ENCODE data around the gene DAB2.

Gene DAB2

DNA sequence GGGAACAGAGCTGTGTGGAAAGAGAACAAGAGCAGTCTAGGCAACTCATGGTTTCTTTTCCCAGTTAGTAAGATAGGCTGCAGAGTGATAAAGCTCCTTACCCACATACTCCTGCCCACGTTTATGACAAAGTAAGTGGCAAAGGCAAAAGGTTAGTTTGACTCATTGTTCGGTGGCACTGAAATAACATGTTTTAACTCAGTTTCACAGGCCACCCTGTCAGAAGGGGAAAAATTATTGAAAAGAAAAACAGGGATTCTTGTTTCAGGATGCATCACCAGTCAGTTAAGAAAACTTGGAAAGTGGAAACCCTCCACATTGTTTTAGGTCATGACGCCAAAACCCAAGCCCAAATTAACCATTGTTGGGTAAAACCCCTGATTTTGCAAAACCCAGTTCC lies 22.3 kb upstream of the DAB2 start:
- no peak for DNase-seq

DNA sequence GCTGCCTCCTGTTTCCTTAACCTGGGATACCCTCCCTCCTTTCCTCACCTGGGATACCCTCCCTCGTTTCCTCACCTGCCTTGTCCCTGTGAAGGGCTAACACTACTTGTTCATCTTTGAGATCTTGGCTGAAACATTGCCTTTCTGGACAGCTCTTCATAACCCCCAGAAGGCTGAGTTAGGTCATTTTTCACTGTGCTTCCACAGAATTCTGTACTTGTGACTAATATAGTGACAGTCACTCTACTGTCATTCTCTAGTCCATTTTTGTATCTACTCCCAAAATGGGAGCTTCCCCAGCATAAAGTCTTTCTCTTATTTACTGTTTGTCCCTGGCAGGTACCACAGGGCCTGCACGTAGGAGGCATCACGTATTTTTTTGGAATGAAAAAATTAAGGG lies 21.5 kb upstream of the DAB2 start:
- no peak for DNase-seq

DNA sequence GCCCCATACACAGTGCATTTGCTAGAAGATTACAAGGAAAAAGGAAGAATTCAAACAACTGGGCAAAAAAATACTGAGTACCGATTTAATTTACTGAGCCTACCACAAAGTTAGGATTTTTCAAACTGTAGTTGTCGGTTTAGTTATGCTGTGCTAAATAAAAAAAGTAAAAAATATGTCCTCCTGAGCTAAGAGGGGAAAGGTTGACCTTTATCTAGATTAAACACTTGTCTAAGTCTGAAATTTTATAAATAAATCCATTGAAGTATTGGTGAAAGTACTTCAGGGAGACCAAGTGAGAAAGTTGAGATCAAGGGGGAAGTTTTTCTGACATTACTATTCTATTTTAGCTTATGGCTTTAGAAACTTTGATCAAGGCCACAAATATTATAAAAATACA lies 19.1 kb upstream of the DAB2 start:
- DNase-seq, result no peak

DNA sequence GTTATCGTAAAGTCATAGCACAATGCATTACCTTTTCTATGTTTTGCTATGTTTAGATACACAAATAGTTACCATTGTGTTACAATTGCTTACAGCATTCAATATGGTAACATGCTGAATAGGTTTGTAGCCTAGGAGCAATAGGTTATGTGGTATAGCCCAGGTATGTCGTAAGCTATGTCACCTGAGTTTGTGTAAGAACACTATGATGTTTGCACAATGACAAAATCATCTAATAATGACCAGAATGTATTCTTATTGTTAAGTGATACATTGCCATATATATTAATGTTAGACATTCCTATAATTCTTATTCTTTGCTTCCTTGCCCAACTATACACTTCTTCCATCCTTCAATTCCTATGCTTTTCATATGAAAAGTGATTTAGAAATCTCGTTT lies 18.2 kb upstream of the DAB2 start:
- no peak for DNase-seq

DNA sequence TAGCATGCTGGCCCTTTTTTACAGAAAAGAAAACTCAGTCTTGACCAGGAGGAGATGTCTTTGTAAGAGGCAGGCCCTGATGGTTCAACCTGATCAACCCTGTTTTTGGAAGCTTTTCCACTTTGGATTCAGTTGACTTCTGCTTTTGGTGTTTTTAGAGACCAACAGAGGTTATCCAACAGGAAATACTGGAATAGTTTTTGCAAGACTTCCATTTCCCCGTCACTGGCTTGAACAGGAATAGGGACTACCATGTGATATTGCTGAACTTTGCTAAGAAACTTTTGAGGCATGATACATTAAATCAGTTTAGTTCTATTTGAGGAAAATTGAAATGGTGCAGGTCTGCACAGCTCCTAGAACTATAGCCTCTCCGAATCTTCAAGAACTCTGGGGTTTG lies 17.1 kb upstream of the DAB2 start:
- no peak for DNase-seq

DNA sequence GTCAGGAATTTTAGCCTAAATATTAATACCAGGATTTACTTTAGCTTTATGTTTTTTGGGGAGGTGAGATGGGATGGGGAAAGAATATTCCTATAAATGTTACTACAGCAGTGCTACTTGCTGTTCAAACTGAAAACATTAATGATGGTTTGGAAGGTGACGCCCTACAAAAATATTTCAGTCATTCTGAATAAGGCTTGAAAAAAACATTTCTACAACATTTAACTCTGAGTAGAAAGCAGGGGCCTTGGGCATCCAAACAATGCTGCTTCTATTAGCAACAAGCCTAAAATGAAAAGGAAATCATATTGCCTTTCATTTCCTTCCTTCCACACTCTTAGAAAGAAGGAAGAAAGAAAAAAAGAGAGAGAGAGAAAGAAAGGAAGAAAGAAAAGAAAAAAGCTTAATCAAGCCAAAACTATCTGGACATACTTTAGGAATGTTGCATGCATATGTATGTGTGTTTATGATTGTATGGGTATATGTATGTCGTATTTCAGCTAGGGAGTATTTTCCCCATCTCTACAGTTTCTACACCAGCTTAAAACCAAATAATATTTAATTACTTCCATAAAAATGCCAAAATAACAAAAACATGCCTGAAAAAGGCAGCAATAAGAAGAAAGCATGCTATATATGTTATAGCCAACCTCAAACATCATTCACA lies 16.3 kb upstream of the DAB2 start:
- no peak for DNase-seq

DNA sequence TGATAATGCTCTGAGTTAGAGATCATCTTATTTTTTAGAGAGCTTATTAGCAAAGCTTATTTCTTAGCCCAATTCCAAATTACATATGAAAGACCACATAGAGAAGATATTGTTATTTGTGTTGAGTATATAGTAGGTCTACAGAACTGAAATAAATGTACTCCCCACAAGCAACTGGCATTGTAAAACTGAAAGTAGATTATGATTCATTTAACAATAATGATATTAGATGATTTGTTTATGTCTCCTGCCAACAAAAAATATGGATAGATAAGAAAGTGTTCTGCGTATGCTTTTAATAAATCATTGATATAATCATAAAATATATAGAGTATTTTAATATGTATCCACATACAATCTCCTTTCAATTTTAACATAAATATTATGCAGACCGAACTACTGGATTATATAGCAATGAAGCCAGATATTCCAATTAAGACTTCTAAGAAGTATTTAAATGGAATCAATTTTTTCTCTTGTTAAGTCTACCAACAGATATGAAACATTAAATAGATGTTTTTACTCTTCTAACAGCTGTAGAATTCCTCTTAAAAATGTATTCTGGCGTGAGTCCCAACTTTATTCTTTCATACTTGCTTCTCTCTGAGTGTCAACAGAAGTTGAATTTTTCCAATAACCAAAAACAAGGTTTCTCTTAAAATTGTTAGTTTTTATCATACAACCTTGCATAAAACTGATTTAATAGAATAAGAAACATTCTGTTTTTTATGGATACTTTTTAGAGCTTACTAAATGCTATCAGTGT lies 15.6 kb upstream of the DAB2 start:
- no peak for DNase-seq

DNA sequence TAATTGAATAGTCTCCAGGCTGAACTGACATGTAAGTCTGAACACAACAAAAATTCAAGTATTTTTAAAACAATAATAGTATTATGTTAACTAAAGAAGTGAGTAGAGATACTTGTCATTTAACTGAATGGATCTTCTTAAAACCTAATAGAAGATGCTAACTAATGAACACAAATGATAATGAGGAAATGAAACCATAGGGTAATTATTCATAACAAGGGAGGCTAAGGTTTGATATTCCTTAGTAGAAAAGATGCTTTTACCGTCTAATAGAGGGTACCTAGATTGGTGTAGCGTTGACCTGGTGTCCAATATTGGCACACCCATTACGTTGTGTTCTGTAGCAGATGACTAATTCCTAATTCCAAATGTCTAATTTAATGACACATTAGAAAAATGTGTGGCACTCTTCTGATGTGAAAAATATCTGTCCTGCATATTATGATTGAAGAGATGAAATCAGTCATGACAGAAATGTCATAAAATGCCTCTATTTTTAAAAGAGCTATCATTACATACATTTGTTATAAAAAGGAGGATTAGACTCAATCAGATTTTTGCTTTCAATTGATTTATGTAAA lies 14.9 kb upstream of the DAB2 start:
- DNase-seq, result no peak

DNA sequence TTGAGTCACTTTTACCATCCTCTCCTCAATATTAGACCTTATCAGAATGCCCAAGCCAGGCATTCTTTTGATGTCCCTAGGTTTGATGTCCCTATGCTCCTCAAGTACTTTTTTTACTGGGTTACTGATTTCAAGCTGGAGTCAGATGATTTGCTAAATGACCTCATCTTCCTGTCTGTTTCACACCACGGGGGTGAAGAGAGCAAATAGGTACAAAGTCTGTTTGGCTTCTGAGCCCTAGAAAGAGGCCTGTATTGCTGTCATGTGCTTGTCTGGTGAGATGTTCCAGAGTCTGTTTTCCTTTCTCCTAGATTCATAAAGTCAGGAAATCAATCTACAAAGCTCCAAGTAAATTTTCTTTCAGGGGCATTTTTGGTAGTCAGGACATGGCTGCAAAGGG lies 12.7 kb upstream of the DAB2 start:
- no peak for DNase-seq

DNA sequence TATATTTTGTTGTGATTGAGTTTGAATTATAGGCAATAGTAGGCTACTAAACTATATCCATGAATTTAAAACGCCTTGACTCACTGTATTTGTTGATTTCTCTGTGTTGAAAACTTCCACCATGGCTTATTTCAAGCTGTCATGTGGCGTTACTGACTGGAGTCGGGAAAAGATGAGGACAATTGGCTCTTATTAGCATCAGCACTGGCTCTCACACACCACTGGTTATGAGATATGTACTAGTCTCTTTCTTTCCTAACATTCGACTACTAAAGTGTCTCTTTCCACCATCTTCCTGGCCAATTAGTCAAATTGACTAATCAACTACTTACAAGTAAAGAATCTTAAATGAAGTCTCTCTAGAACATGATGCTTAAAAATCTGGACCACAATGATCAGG lies 9.1 kb upstream of the DAB2 start:
- DNase-seq, result no peak

DNA sequence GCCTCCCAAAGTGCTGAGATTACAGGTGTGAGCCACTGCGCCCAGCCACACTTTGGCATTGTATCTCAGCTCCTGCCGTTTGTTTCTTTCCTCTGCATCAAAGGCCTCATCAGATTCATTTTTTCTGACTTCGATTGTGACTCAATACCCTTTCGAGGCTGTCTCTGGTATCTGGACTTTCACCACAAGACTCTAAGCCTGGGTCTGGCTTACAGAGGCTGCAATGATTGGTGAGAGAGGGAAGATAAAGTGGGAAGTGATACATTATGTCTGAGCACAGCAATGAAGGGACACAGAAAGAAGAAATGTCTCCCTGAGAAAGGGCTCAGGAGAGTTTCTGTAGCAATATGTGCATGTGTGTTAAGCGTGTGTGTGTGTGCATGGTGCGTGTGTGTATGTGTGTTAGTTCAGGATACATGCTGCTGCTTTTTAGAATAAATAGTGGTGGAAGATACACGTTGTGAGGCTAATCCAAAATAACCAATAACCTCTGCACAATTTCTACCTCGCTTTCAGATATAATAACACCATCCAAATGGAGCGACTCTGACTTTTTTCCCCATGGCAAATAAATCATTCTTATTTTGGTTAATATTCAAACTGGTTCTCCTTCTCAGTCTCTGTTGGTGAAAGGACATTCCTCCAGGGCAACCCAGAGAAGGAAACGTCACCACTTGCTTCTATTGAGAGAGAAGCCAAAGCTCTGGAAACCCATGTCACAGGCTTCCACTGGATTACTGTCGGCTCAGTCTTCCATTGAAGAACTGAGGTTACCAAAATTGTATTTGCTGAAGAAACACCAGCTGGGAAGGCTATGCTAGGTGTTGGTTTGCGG lies 8.1 kb upstream of the DAB2 start:
- DNase-seq, result no peak

DNA sequence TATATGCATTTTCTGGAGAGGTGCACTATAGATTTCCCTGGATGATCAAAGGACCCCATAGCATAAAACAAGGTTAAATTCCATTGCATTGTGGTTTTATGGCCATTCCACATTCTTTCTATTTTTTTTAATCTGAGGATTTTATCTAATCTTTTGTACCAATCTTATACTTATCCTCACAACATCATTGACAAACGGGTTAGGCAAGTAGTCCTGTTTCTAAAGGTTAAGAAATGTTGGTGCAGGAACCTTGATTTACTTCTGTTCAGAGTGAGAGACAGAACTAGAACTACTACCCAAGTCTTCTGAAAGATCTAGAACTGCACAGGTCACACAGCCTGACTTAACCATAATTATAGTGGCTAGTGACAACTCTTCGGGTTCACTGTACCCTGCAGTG lies 5.7 kb upstream of the DAB2 start:
- DNase-seq, result no peak

DNA sequence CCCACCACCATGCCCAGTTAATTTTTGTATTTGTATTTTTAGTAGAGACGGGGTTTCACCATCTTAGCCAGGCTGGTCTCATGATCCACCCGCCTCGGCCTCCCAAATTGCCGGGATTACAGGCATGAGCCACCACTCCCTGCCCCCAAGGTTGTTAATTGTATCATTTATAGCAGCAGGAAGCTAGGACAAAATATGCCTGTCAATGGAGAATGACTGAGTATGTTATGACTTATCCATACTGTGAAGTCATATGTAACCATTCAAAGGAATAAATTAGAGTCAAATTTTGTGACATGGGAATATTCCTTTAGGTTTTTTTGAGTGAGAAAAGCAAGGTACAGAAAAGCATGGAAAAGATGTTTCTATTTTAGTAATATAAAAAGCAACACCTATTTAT lies 3.9 kb upstream of the DAB2 start:
- DNase-seq, result no peak

DNA sequence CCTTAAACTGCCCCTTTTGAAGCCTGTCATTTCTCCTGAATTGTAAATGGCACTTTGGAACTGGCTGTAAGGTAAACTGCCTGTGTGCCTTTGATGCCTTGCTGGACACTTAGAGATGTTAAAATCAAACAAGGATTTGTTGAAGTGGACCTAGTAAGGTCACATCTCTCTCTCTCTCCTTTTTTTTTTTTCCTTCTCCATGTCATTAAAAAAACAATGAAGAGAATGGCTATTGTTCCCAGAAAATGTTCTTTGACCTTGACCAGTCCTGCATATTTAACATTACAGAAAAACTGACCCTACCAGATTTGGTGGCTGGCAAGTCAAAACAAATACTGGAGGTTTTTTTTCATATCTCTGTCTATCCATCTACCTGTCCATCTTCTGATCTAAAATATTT lies 2.9 kb upstream of the DAB2 start:
- no peak for DNase-seq

DNA sequence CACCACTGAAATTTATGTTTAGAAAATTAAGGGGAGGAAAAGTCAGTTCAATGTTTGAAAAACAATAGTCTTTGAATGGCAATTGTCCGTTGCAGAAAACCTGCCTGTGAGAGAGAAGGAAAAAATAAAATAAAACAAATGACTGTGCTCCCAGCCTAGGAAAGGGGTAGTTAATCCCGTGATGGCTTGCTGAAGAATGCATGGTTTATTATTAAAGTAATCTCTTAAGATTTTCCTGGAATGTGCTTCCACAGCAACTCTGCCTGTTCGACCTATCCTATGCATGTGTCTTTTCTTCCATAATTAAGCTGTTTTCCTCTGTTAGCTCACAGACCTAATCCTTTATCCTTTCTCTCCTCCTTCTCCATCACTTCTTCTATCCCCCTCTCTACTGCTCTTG lies 2.4 kb upstream of the DAB2 start:
- DNase-seq, result no peak

DNA sequence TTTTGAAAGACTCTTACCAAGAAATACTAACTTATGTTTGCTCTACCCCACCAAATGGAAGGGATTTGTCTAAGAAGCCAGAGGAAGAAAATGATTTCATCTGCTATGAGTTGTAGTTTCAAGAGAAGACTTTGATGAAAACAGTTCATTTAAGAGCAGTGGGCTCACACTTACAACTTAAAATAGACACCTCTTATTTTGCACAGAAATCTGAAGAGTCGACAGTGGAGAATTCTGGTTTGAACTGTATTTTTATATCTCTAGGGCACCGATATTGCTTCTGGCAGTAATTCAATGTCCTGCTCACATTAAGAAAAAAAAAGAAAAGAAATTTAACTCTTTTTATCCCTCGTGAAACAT lies 1.9 kb upstream of the DAB2 start:
- no peak for DNase-seq

DNA sequence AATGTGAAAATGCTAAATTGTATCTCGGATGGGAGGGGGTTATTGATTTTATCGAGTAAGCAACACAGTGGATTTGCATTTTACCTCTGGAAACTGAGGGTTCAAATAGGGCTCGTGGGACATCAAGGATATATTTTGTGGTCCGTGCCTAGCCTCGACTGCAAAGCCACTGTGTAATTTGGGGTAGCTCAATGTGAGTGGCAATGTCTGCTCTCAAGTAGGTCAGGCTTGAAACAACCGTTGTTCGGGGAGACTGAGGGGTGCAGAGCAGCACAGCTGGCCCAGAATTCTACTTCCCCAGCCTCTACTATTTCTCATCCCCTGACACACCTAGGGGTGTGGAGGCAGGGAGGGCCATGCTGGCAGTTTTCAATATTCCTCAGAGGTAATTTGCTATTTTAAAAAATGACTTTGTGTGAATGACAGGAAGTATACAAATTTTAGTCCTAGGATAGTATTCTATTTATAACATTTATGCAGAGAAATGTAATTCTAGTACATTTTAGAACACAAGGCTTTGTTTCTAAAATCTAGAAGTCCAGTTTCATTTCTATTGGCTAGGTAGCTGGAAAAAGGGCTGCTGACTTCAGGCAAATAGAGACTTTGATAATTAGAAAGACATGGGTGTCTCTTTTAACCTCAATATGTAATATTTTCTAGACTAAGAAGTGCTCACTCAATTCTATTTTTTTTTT lies 1.4 kb upstream of the DAB2 start:
- no peak for DNase-seq

DNA sequence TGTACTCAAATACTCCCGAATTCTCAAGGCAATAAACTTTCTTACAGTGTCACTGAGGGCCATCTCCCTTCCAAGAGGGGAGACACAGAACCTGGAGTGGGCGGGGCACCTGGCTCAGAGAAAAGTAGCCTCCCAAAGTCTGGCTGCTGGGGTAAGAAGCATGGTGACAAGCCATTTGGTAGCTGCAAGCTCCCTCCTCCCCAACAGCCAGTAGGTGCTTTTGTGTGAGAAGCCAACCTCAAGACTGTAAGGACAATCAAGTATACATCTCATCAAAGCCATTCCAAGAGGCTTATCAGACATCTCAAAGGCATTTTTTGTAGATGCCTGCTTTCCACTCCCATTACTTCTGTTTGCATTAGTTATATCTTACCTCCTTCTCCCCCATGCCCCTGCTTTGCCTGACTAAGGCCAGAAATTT lies 1.4 kb downstream of the DAB2 start:
- DNase-seq, result no peak

DNA sequence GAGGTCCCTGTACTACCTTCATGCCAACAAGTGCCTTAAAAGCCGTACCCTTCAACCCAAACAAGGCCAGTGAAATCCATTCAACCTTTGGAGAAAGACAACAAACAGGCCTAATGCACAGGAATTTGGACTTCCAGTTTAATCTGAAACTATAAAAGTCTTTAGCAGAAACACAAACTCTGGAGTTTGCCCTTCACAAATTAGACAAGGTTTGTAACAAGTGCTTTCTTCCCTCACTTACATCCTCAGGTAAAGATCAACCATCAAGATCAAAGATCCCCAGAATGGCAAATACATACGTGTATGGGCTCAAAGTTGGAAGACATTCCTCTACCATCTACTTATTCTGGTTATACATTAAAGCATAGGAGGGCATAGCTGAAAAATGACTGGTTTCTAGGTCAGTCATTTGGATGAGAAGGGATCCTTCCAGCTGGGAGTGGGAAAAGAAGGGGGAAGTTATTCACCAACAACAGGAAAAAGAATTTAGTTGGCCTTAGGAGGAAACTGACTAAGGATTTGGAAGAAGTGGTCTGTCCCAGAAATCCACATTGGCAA lies 2.0 kb downstream of the DAB2 start:
- no peak for DNase-seq

DNA sequence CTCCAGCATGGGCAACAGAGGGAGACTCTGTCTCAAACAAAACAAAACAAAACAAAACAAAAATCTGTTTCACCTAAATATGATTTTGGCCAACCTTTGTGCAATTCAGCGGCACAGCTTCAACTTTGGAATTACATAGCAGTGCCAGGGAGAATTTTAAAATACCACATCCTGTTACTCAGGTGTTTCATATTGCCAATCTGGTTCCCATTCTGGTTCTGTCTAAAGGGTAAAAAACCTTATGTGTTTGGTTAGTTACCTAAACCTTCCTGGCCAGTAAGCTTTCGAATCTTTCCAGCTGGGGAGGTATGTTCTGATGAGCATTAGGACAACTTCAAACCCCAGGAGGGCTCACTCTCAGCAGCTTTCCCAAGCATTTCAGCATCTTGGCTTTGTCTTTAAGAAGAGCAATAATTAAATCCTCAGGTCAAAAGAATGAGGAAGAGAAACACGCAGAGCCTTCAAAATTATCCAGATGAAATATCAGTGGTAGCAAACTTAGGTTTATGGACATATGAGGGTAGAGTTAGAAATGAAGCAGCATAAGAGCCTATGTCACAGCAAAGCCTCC lies 2.7 kb downstream of the DAB2 start:
- DNase-seq, result no peak

DNA sequence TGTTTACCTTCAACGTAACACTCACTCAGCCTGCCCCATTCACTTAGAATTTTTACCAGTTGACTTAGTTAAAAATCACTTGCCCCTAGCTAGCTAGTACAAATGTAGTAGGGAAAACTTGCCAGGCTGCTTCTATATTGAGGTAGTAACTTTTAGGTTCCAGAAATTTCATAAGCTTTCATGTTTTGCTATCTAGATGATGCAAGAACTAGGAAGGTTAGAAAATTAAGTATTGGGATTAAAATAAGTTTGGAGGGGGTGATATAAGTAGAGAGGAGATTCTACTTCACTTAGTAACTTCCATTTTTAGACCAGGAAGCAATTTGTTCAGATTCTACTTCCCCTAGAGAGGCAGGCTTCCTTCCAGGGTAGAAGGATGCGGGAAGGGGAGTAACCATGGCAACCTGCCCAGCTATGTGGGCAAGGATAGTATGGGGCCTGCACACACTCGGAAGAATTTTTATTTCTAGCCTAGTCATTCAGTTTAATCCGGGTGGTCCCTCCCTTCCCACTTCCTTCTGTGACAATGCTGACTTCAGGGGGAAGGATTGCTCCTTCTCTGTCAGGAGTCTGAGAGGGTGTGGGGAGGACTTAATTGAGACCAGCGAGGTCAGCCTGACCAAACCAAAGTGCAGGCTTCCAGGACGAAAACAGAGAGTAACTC lies 4.2 kb downstream of the DAB2 start:
- DNase-seq, result no peak

DNA sequence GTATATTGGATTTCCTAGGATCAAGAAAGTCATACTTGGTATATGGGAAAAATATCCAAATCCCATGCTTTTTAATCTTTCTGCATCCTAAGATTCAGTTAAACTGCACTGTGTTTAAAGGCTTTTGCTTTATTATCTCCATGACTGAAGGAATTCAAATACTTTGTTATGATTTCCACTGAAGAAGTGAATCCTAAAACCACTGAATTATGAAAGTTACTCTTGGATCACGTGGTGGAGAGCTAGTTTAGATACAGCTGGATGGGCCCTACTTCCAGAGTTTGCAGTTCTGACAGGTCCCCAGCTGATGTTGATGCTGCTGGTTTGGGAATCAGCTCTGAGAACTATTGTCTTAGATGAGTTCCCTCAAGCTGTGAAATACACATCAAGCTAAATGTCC lies 5.0 kb downstream of the DAB2 start:
- no peak for DNase-seq

Data from NCI-H1105 (cell line).